CD4-positive, CD25-positive, alpha-beta regulatory T cell (primary cell): ENCODE measurements around the gene GPR45. TPM values are rescaled to one million over a fixed set of nuclear protein-coding genes. Genes with fewer than 3 reads are reported as not detected.

Experiments used
- ATAC-seq, 2 donors: fragments of 150-1000 bp; cut with Tn5 transposase; one replicate each; pipeline ENCODE4 v1.10.0; 2021; ENCODE audit warnings: low read depth in 2 of 2, moderate number of reproducible peaks in 2 of 2, moderate library complexity in 1 of 2
- DNase-seq, 3 donors: peaks; one replicate each; pipeline versions ENCODE4 v3.0.0 to v3.0.0-alpha.2; 2012 to 2022; ENCODE audit warnings: mixed read lengths in 1 of 3
- H3K27ac ChIP-seq: one replicate; pipeline ENCODE4 v1.7.0; 2013; ENCODE audit warnings: mild to moderate bottlenecking, low read length; ENCODE audit not compliant: insufficient read depth, poor library complexity, severe bottlenecking
- H3K27me3 ChIP-seq: one replicate; pipeline ENCODE4 v1.7.0; 2013; ENCODE audit warnings: low read length; ENCODE audit not compliant: control insufficient read depth, insufficient read depth
- H3K36me3 ChIP-seq: one replicate; pipeline ENCODE4 v1.7.0; 2013; ENCODE audit warnings: mild to moderate bottlenecking, low read length, moderate library complexity; ENCODE audit not compliant: control insufficient read depth, insufficient read depth
- H3K4me1 ChIP-seq: 2 replicates; pipeline ENCODE4 v1.7.0; 2013; ENCODE audit warnings: mild to moderate bottlenecking, low read length; ENCODE audit not compliant: insufficient read depth, control insufficient read depth, poor library complexity, severe bottlenecking
- H3K4me3 ChIP-seq: one replicate; pipeline ENCODE4 v1.7.0; 2013; ENCODE audit warnings: low read depth, mild to moderate bottlenecking, low read length, moderate library complexity
- H3K9me3 ChIP-seq, 2 experiments: 1 replicate in 1 of 2; 2 replicates in 1 of 2; pipeline ENCODE4 v1.7.0; 2013; ENCODE audit warnings: low read length in 2 of 2, mild to moderate bottlenecking in 1 of 2, moderate library complexity in 1 of 2; ENCODE audit not compliant: control insufficient read depth in 2 of 2
- H3K27ac Mint-ChIP-seq, 3 donors: one replicate each; pipeline ENCODE4 v1.8.0; 2020 to 2022; ENCODE audit warnings: mild to moderate bottlenecking in 3 of 3, mixed read lengths in 3 of 3, moderate library complexity in 2 of 3
- H3K27me3 Mint-ChIP-seq: one replicate; pipeline ENCODE4 v1.8.0; 2022; ENCODE audit warnings: mild to moderate bottlenecking, mixed read lengths
- H3K36me3 Mint-ChIP-seq: one replicate; pipeline ENCODE4 v1.8.0; 2020; ENCODE audit warnings: mixed read lengths
- H3K4me1 Mint-ChIP-seq, 4 donors: one replicate each; pipeline ENCODE4 v1.8.0; 2020 to 2022; ENCODE audit warnings: mixed read lengths in 4 of 4, mild to moderate bottlenecking in 1 of 4
- H3K4me3 Mint-ChIP-seq, 4 donors: one replicate each; pipeline ENCODE4 v1.8.0; 2020 to 2022; ENCODE audit warnings: mild to moderate bottlenecking in 4 of 4, mixed read lengths in 4 of 4, moderate library complexity in 3 of 4
- H3K9me3 Mint-ChIP-seq, 7 donors: one replicate each; pipeline ENCODE4 v1.8.0; 2020 to 2022; ENCODE audit warnings: mixed read lengths in 7 of 7, mild to moderate bottlenecking in 3 of 7, moderate library complexity in 2 of 7
- polyA plus RNA-seq, 4 donors: library from polyadenylated mRNA; unstranded; fragments of 300-500 nt; fragmentation: Illumina TruSeq; gene quantifications; one replicate each; pipeline ENCODE4 v1.2.3, GENCODE V29; 2021
- total RNA-seq: library from RNA; stranded (reverse); gene quantifications from one replicate; pipeline ENCODE4 v1.2.3, GENCODE V29; 2022

The GPR45 gene
- total and polyA plus RNA-seq, 5 donors from 2014 or later = not detected

- H3K27me3 Mint-ChIP-seq = no peaks in the 10 kb centered on the region
Measured at GRCh38 chr2:105271393-105272045, 30.0 kb downstream of the GPR45 start.

DNA sequence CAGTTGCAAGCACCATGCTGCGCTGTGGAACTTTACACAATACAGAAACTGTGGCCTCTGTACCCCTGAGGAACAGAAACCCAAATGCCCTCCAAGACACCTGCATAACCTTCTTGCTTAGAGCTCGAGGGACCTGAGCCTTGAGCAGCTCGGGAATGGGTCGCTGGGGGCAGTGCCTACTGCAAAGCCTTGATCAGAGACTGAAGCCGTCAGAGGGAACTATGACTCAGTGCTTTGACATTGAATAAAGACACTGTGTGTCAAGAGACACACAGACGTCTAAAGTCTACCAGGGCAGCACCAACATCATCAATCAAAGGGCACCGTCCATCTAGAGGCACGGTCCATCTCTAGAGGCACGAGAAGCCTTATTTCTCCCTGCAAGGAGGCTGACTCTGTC lies 30.6 kb downstream of the GPR45 start:
- peaks cover 0 to 2% (median 0%) of the 10 kb centered on the region in 4 donors for H3K4me1 Mint-ChIP-seq
- no peaks in the 10 kb centered on the region for H3K9me3 Mint-ChIP-seq
- Histone ChIP-seq H3K27me3 (no peaks in the 10 kb centered on the region), H3K4me3 (no peak overlapping the region), H3K27ac (no peak overlapping the region), H3K4me1 (no peaks in the 10 kb centered on the region), H3K36me3 (peaks cover 89% of the 10 kb centered on the region), H3K9me3 (no peaks in the 10 kb centered on the region)
- ATAC-seq (no peak), DNase-seq (no peak)
- peaks cover 60% of the 10 kb centered on the region for H3K36me3 Mint-ChIP-seq
- no peak overlapping the region for H3K4me3 Mint-ChIP-seq
- no peak overlapping the region for H3K27ac Mint-ChIP-seq
- no peaks in the 10 kb centered on the region for H3K27me3 Mint-ChIP-seq

More at GRCh38 chr2:105271393-105272045, 30.0 kb downstream of the GPR45 start:
- peaks cover 55% of the 10 kb centered on the region for H3K36me3 Mint-ChIP-seq
- H3K27ac ChIP-seq = no peak overlapping the region
- ATAC-seq (no peak), DNase-seq (no peak)
- no peak overlapping the region for H3K4me3 ChIP-seq
- H3K4me1 Mint-ChIP-seq = peaks cover 0 to 2% (median 0%) of the 10 kb centered on the region in 4 donors
- no peaks in the 10 kb centered on the region for H3K27me3 ChIP-seq
- H3K36me3 ChIP-seq = peaks cover 89% of the 10 kb centered on the region
- H3K4me3 Mint-ChIP-seq = no peak overlapping the region
- H3K4me1 ChIP-seq = no peaks in the 10 kb centered on the region
- no peak overlapping the region for H3K27ac Mint-ChIP-seq
- H3K9me3 Mint-ChIP-seq = no peaks in the 10 kb centered on the region
- no peaks in the 10 kb centered on the region for H3K9me3 ChIP-seq

GRCh38 chr2:105274046-105274445 lies 32.5 kb downstream of the GPR45 start:
- peaks cover 58% of the 10 kb centered on the region for H3K36me3 Mint-ChIP-seq

DNA sequence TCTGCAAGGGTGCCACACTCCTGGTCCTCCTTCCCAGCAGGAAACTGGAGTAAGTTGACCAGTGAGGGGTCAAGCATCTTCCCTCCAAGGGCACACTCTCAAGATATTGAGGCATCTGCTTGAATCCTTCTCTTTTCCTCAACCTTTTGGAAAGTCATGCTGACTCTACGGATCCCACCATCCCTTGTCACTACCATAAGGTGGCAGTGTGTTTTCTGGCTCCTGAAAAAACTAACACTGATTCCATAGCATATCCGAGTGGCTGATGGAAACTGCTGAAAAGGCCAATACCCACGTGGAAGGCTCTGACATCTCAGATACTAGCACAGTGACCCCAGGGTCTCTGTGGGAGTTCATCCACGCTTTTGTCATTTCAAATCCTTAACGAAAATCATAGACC lies 37.1 kb downstream of the GPR45 start:
- H3K36me3 ChIP-seq = peaks cover 87% of the 10 kb centered on the region
- no peak overlapping the region for H3K4me3 Mint-ChIP-seq

More at GRCh38 chr2:105274046-105274445, 32.5 kb downstream of the GPR45 start:
- Histone ChIP-seq H3K36me3 (peaks cover 90% of the 10 kb centered on the region), H3K4me3 (no peak overlapping the region), H3K9me3 (no peaks in the 10 kb centered on the region), H3K4me1 (no peaks in the 10 kb centered on the region), H3K27me3 (no peaks in the 10 kb centered on the region), H3K27ac (no peak overlapping the region)
- no peaks in the 10 kb centered on the region for H3K4me1 Mint-ChIP-seq
- no peaks in the 10 kb centered on the region for H3K27me3 Mint-ChIP-seq
- H3K27ac Mint-ChIP-seq = peak overlapping the region in 1 of 3 donors; percentile 26
- H3K9me3 Mint-ChIP-seq = no peaks in the 10 kb centered on the region
- ATAC-seq = no peak
- DNase-seq = no peak
- H3K4me3 Mint-ChIP-seq = no peak overlapping the region

DNA sequence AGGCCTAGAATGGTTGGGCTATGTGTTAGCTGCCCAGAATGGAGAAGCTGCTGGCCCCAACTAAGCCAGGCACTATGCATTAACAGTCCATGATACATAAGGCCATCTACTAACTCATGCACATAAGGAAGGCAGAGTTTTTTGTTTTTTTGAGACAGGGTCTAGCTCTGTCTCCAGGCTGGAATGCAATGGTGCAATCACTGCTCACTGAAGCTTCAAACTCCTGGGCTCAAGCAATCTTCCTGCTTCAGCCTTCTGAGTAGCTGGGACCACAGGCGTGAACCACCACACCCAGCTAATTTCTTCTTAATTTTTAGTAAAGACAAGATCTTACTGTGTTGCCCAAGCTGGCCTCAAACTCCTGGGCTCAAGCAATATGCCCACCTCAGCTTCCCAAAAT lies 37.6 kb downstream of the GPR45 start:
- Mint-ChIP-seq H3K36me3 (peaks cover 66% of the 10 kb centered on the region), H3K27ac (no peak overlapping the region), H3K4me3 (no peak overlapping the region), H3K4me1 (peaks cover 0 to 5% (median under 1%) of the 10 kb centered on the region in 4 donors), H3K27me3 (no peaks in the 10 kb centered on the region), H3K9me3 (no peaks in the 10 kb centered on the region)
- ATAC-seq (no peak), DNase-seq (no peak)
- Histone ChIP-seq H3K9me3 (no peaks in the 10 kb centered on the region), H3K4me1 (no peaks in the 10 kb centered on the region), H3K27ac (no peak overlapping the region), H3K4me3 (no peak overlapping the region), H3K36me3 (peaks cover 90% of the 10 kb centered on the region), H3K27me3 (no peaks in the 10 kb centered on the region)

More for the DNA sequence above, 37.1 kb downstream of the GPR45 start:
- Histone ChIP-seq H3K4me1 (no peaks in the 10 kb centered on the region), H3K4me3 (no peak overlapping the region), H3K27ac (no peak overlapping the region), H3K9me3 (no peaks in the 10 kb centered on the region), H3K27me3 (no peaks in the 10 kb centered on the region)
- H3K36me3 Mint-ChIP-seq = peaks cover 70% of the 10 kb centered on the region
- no peaks in the 10 kb centered on the region for H3K27me3 Mint-ChIP-seq
- peaks cover 0 to 5% (median under 1%) of the 10 kb centered on the region in 4 donors for H3K4me1 Mint-ChIP-seq
- H3K9me3 Mint-ChIP-seq = no peaks in the 10 kb centered on the region
- DNase-seq (no peak), ATAC-seq (no peak)
- no peak overlapping the region for H3K27ac Mint-ChIP-seq

DNA sequence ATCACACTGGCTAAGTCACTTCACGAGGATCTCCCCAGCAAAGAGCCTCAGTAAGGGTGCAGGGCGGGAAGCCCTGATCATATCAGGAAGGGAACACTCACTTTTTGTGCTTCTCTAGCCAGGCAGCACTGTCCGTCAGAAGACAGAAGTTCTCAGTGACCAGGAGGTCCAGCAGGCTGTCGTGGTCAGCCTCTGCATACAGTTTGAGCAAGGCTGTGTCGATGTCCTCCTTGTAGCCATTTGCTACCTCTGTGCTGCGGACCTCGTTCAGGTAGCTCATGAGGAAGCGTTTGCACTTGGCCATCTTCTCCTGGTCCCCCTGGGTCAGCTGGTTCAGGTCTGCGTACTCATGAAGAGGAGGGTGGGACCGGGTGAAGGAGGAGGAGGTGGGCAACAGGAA lies 38.7 kb downstream of the GPR45 start:
- no peak overlapping the region for H3K4me3 Mint-ChIP-seq
- Histone ChIP-seq H3K27me3 (no peaks in the 10 kb centered on the region), H3K4me1 (no peaks in the 10 kb centered on the region), H3K36me3 (peaks cover 90% of the 10 kb centered on the region), H3K4me3 (no peak overlapping the region), H3K9me3 (no peaks in the 10 kb centered on the region), H3K27ac (no peak overlapping the region)
- ATAC-seq = no peak
- no peaks in the 10 kb centered on the region for H3K9me3 Mint-ChIP-seq
- peaks cover 71% of the 10 kb centered on the region for H3K36me3 Mint-ChIP-seq
- no peaks in the 10 kb centered on the region for H3K27me3 Mint-ChIP-seq
- peak overlapping the region in 2 of 3 donors; percentile 30 to 31 for H3K27ac Mint-ChIP-seq
- no peak for DNase-seq
- peaks cover 0 to 5% (median 2%) of the 10 kb centered on the region in 4 donors for H3K4me1 Mint-ChIP-seq

DNA sequence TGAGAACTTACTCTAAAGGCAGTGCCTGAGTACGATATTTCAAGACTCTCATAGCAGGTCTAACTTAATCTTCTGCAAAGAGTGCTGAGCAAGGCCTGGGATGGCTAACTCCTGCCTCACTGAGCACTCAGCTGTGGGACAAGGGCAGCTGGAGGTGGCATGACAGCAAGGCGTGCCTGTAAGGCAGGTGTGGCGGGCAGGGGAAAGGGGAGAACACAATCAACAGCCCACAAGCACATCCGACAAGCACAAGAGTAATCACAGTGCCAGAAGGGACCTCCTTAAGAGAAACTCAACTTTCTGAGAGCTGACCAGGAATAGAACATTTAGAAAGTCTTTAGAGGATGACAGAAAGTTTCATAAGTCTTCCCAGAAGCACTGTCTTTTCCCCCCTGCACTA lies 42.0 kb downstream of the GPR45 start:
- Histone ChIP-seq H3K36me3 (peaks cover 76% of the 10 kb centered on the region), H3K4me1 (no peaks in the 10 kb centered on the region), H3K9me3 (no peaks in the 10 kb centered on the region), H3K4me3 (no peak overlapping the region), H3K27me3 (no peaks in the 10 kb centered on the region), H3K27ac (no peak overlapping the region)
- Mint-ChIP-seq H3K9me3 (no peaks in the 10 kb centered on the region), H3K4me1 (peaks cover 0 to 7% (median 3%) of the 10 kb centered on the region in 4 donors), H3K27ac (peak overlapping the region in 1 of 3 donors; percentile 65), H3K27me3 (no peaks in the 10 kb centered on the region), H3K36me3 (peaks cover 62% of the 10 kb centered on the region), H3K4me3 (no peak overlapping the region)
- DNase-seq (no peak), ATAC-seq (no peak)

- ATAC-seq (no peak), DNase-seq (peak in 1 of 3 donors; percentile 65)
- H3K27ac ChIP-seq = no peak overlapping the region
- Mint-ChIP-seq H3K4me3 (no peak overlapping the region), H3K4me1 (peaks cover 0 to 9% (median 0%) of the 10 kb centered on the region in 4 donors), H3K36me3 (peaks cover 57% of the 10 kb centered on the region), H3K9me3 (no peaks in the 10 kb centered on the region), H3K27me3 (no peaks in the 10 kb centered on the region), H3K27ac (no peak overlapping the region)
- peaks cover 61% of the 10 kb centered on the region for H3K36me3 ChIP-seq
- no peaks in the 10 kb centered on the region for H3K4me1 ChIP-seq
- H3K9me3 ChIP-seq = no peaks in the 10 kb centered on the region
- H3K27me3 ChIP-seq = no peaks in the 10 kb centered on the region
- H3K4me3 ChIP-seq = no peak overlapping the region
Measured at GRCh38 chr2:105287692-105288091, 46.1 kb downstream of the GPR45 start.
